NCI-H1092 (cell line): ENCODE results near the gene DIO3.

ENCODE experiments used
- DNase-seq: peaks from one replicate; lab custom pipeline; 2025; lab: John Stamatoyannopoulos, UW

The DIO3 gene

GRCh38 chr14:101598571-101599233 lies 37.4 kb downstream of the DIO3 start:
- no peak for DNase-seq

GRCh38 chr14:101599234-101599885 lies 38.1 kb downstream of the DIO3 start:
- DNase-seq: no peak

- DNase-seq: no peak
Measured at GRCh38 chr14:101600336-101600890, 39.1 kb downstream of the DIO3 start.

GRCh38 chr14:101600891-101601605 lies 39.8 kb downstream of the DIO3 start:
- no peak for DNase-seq

- no peak for DNase-seq
Measured at GRCh38 chr14:101601606-101602465, 40.5 kb downstream of the DIO3 start.

- DNase-seq: no peak
Measured at GRCh38 chr14:101602466-101602840, 41.2 kb downstream of the DIO3 start.

GRCh38 chr14:101603096-101603495 lies 41.8 kb downstream of the DIO3 start:
- no peak for DNase-seq

- no peak for DNase-seq
Measured at GRCh38 chr14:101604228-101604934, 43.1 kb downstream of the DIO3 start.

- DNase-seq: no peak
Measured at GRCh38 chr14:101604935-101605780, 43.9 kb downstream of the DIO3 start.

- no peak for DNase-seq
Measured at GRCh38 chr14:101605836-101606235, 44.5 kb downstream of the DIO3 start.
